ENCODE measurements around the gene C4orf46. TPM values are rescaled to one million over a fixed set of nuclear protein-coding genes. Genes with fewer than 3 reads are reported as not detected.

C4orf46 gene
- total and polyA plus RNA-seq, 5 donors from 2014 or later = 4.9 to 7.6 (median 5.4) TPM

DNA sequence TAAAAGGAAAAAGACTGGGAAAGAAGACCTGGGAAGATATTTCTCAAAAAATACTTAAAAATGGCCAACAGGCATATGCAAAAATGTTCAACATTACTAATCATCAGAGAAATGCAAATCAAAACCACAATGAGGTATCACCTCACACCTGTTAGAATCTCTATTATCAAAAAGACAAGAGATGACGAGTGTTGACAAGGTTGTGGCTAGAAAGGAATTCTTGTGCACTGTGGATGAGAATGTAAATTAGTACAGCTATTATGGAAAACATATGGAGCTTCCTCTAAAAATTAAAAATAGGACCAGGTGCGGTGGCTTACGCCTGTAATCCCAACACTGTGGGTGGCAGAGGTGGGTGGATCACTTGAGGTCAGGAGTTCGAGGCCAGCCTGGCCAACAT lies 50.0 kb downstream of the C4orf46 start:
- H3K27me3 ChIP-seq (ENCODE audit: control insufficient read depth, insufficient read depth, low read length) = peaks cover 8% of the 10 kb centered on the region
- Mint-ChIP-seq H3K4me1 (no peaks in the 10 kb centered on the region), H3K36me3 (no peaks in the 10 kb centered on the region), H3K9me3 (peaks cover 0 to 1% (median 0%) of the 10 kb centered on the region in 7 donors), H3K4me3 (no peak overlapping the region), H3K27me3 (peaks cover 35% of the 10 kb centered on the region), H3K27ac (no peak overlapping the region)
- H3K36me3 ChIP-seq (ENCODE audit: control insufficient read depth, insufficient read depth, low read length) = no peaks in the 10 kb centered on the region
- H3K4me1 ChIP-seq (ENCODE audit: control insufficient read depth, insufficient read depth, low read length, poor library complexity, severe bottlenecking) = no peaks in the 10 kb centered on the region
- no peak overlapping the region for H3K27ac ChIP-seq (ENCODE audit: insufficient read depth, low read length, poor library complexity, severe bottlenecking)
- DNase-seq = no peak
- H3K4me3 ChIP-seq (ENCODE audit: low read depth, low read length) = no peak overlapping the region
- ATAC-seq (ENCODE audit: low read depth in 2 of 2) = no peak
- H3K9me3 ChIP-seq (ENCODE audit: control insufficient read depth in 2 of 2, low read length in 2 of 2) = no peaks in the 10 kb centered on the region

DNA sequence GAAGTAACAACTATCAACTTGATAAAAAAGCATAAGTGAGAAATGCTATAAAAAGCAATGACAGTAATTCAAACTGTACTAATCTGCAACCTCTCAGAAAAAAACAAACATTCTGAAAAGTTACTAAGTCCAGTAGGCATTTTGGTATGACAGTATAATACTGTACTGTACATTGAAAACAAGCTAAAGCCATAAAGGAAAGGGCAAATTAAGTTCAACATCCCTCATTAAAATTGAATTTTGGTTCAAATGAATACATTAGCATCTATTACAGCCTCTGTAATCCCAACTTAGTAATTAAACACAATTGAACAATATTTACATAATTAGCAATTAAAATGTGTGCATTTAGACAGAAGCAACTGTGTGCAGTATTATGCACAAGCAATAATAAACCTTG lies 53.7 kb downstream of the C4orf46 start:
- Mint-ChIP-seq H3K4me1 (no peaks in the 10 kb centered on the region), H3K4me3 (no peak overlapping the region), H3K36me3 (no peaks in the 10 kb centered on the region), H3K27me3 (peaks cover 29% of the 10 kb centered on the region), H3K9me3 (peaks cover 0 to 1% (median 0%) of the 10 kb centered on the region in 7 donors), H3K27ac (no peak overlapping the region)
- DNase-seq (no peak), ATAC-seq (ENCODE audit: low read depth in 2 of 2) (no peak)
- no peaks in the 10 kb centered on the region for H3K9me3 ChIP-seq (ENCODE audit: control insufficient read depth in 2 of 2, low read length in 2 of 2)
- no peak overlapping the region for H3K27ac ChIP-seq (ENCODE audit: insufficient read depth, low read length, poor library complexity, severe bottlenecking)
- H3K27me3 ChIP-seq (ENCODE audit: control insufficient read depth, insufficient read depth, low read length) = peaks cover 5% of the 10 kb centered on the region
- H3K4me3 ChIP-seq (ENCODE audit: low read depth, low read length) = no peak overlapping the region
- H3K36me3 ChIP-seq (ENCODE audit: control insufficient read depth, insufficient read depth, low read length) = no peaks in the 10 kb centered on the region
- no peaks in the 10 kb centered on the region for H3K4me1 ChIP-seq (ENCODE audit: control insufficient read depth, insufficient read depth, low read length, poor library complexity, severe bottlenecking)

Other genes starting within 250 kb of the C4orf46 start
- not detected for gene RXFP1, start 150.0 kb downstream of the C4orf46 start, total RNA-seq
- gene RXFP1, start 150.0 kb downstream of the C4orf46 start, polyA plus RNA-seq = not detected
- 15.9 TPM for gene ETFDH, start 409 bp upstream of the C4orf46 start, total RNA-seq
- 10 to 100 TPM in 1 of 4 donors, 1 to 10 TPM in 3; 8.1 to 10.2 (median 9.2) TPM for gene ETFDH, start 409 bp upstream of the C4orf46 start, polyA plus RNA-seq
- 18.3 TPM for gene PPID, start 51.5 kb upstream of the C4orf46 start, total RNA-seq
- gene PPID, start 51.5 kb upstream of the C4orf46 start, polyA plus RNA-seq = 10 to 100 TPM; 44.6 to 50.4 (median 47.1) TPM
- gene FNIP2, start 97.1 kb upstream of the C4orf46 start, total RNA-seq = 8.9 TPM
- 1 to 10 TPM; 1.5 to 3.9 (median 2.1) TPM for gene FNIP2, start 97.1 kb upstream of the C4orf46 start, polyA plus RNA-seq